IMR-90 (cell line): Measurements from ENCODE around the gene KCNG4. TPM values are rescaled to one million over a fixed set of nuclear protein-coding genes. Genes with fewer than 3 reads are reported as not detected.
"Not testable (repeated sequence)": the region's sequence is repeated elsewhere in the genome, so short reads cannot be mapped to it uniquely, and the experiment has no call there.

Source experiments
- ATAC-seq: fragments of 200-7000 bp; cut with Tn5 transposase; 2 replicates; pipeline ENCODE4 v1.9.1; 2020; ENCODE audit warnings: low read depth, mild to moderate bottlenecking, moderate library complexity
- BruUV-seq: library from RNA; stranded (reverse); fragments of 400-500 nt; replicated peaks from 2 replicates; lab custom pipeline; 2021; lab: Mats Ljungman, UMichigan
- CTCF ChIA-PET: fragments of 300-600 bp; formaldehyde crosslinking; extraction: SDS; loops from one replicate; lab custom pipeline; 2021; ENCODE audit warnings: antibody characterized with exemption; lab: Yijun Ruan, JAX
- POLR2A ChIA-PET: fragments of 300-600 bp; sonication (Branson Sonifier 250); formaldehyde crosslinking; loops from one replicate; lab custom pipeline; 2022; ENCODE audit warnings: antibody characterized with exemption; ENCODE audit not compliant: unreplicated experiment; lab: Charles Lee
- DNase-seq: peaks from one replicate; pipeline ENCODE4 v3.0.0; 2013
- H2AFZ ChIP-seq: replicated peaks from 2 replicates; pipeline ENCODE3; 2013; ENCODE audit warnings: low read length, mild to moderate bottlenecking; ENCODE audit not compliant: poor library complexity
- H2AK5ac ChIP-seq: 2 replicates; pipeline ENCODE4 v1.6.1; 2013; ENCODE audit warnings: low read depth, low read length, inconsistent platforms
- H2AK9ac ChIP-seq: replicated peaks from 2 replicates; pipeline ENCODE3; 2013; ENCODE audit warnings: mild to moderate bottlenecking, low read depth, low read length, moderate library complexity; ENCODE audit not compliant: poor library complexity
- H2BK120ac ChIP-seq: 2 replicates; pipeline ENCODE4 v1.6.1; 2013; ENCODE audit warnings: low read depth, low read length, inconsistent platforms
- H2BK15ac ChIP-seq: 3 replicates; pipeline ENCODE4 v1.6.1; 2013; ENCODE audit warnings: low read depth, low read length, inconsistent platforms
- H2BK20ac ChIP-seq: 2 replicates; pipeline ENCODE4 v1.6.1; 2013; ENCODE audit warnings: low read depth, mild to moderate bottlenecking, inconsistent platforms, low read length, moderate library complexity
- H2BK5ac ChIP-seq: 2 replicates; pipeline ENCODE4 v1.6.1; 2013; ENCODE audit warnings: mild to moderate bottlenecking, low read depth, low read length, inconsistent platforms; ENCODE audit not compliant: poor library complexity, severe bottlenecking
- H3K14ac ChIP-seq: replicated peaks from 2 replicates; pipeline ENCODE4 v1.6.1; 2013; ENCODE audit warnings: low read depth, low read length, inconsistent platforms
- H3K18ac ChIP-seq: 2 replicates; pipeline ENCODE4 v1.6.1; 2013; ENCODE audit warnings: low read depth, low read length, control low read depth
- H3K23ac ChIP-seq: 2 replicates; pipeline ENCODE4 v1.6.1; 2013; ENCODE audit warnings: low read depth, low read length, inconsistent platforms
- H3K27ac ChIP-seq: 2 replicates; pipeline ENCODE4 v1.5.1; 2013; ENCODE audit warnings: mild to moderate bottlenecking, control low read depth, low read length; ENCODE audit not compliant: insufficient read depth
- H3K27me3 ChIP-seq: 2 replicates; pipeline ENCODE4 v1.6.1; 2013; ENCODE audit warnings: low read length; ENCODE audit not compliant: control insufficient read depth, insufficient read depth
- H3K36me3 ChIP-seq: 2 replicates; pipeline ENCODE4 v1.6.1; 2013; ENCODE audit warnings: low read length, mixed read lengths; ENCODE audit not compliant: control insufficient read depth, insufficient read depth
- H3K4ac ChIP-seq: 2 replicates; pipeline ENCODE4 v1.6.1; 2013; ENCODE audit warnings: low read depth, low read length, inconsistent platforms
- H3K4me1 ChIP-seq: 2 replicates; pipeline ENCODE4 v1.6.1; 2013; ENCODE audit warnings: low read length, mixed read lengths; ENCODE audit not compliant: control insufficient read depth, insufficient read depth
- H3K4me2 ChIP-seq: 2 replicates; pipeline ENCODE4 v1.6.1; 2013; ENCODE audit warnings: low read depth, mild to moderate bottlenecking, control low read depth, low read length, moderate library complexity
- H3K4me3 ChIP-seq: 2 replicates; pipeline ENCODE4 v1.5.1; 2013; ENCODE audit warnings: low read depth, mild to moderate bottlenecking, control low read depth, low read length, moderate library complexity; ENCODE audit not compliant: insufficient read depth
- H3K56ac ChIP-seq: 2 replicates; pipeline ENCODE4 v1.6.1; 2013; ENCODE audit warnings: low read length, inconsistent platforms; ENCODE audit not compliant: insufficient read depth; ENCODE audit errors: extremely low read depth
- H3K79me1 ChIP-seq, 2 experiments: 2 replicates each; pipeline ENCODE4 v1.6.1; 2013; ENCODE audit warnings: low read length in 2 of 2, inconsistent platforms in 1 of 2, low read depth in 1 of 2
- H3K9ac ChIP-seq: 2 replicates; pipeline ENCODE4 v1.6.1; 2013; ENCODE audit warnings: low read depth, low read length, control low read depth
- H3K9me1 ChIP-seq: 2 replicates; pipeline ENCODE4 v1.6.1; 2013; ENCODE audit warnings: low read length, inconsistent platforms; ENCODE audit not compliant: insufficient read depth
- H3K9me3 ChIP-seq: 2 replicates; pipeline ENCODE4 v1.6.1; 2013; ENCODE audit warnings: low read length; ENCODE audit not compliant: control insufficient read depth, insufficient read depth
- H4K20me1 ChIP-seq: 2 replicates; pipeline ENCODE4 v1.6.1; 2013; ENCODE audit warnings: low read length, inconsistent platforms; ENCODE audit not compliant: insufficient read depth
- H4K5ac ChIP-seq: 2 replicates; pipeline ENCODE4 v1.6.1; 2013; ENCODE audit warnings: mild to moderate bottlenecking, low read depth, low read length, control low read depth
- H4K8ac ChIP-seq, 2 experiments: 2 replicates each; pipeline ENCODE4 v1.6.1; 2013; ENCODE audit warnings: low read depth in 2 of 2, low read length in 2 of 2, control low read depth in 1 of 2, inconsistent platforms in 1 of 2
- H4K91ac ChIP-seq: 2 replicates; pipeline ENCODE4 v1.6.1; 2013; ENCODE audit warnings: low read depth, low read length, inconsistent platforms; ENCODE audit not compliant: insufficient read depth
- WGBS, 2 experiments: methylation state at CpG; one replicate each; pipeline versions ENCODE4 v1.1.5 to v1.1.7; 2013; ENCODE audit warnings: missing lambda C conversion rate in 2 of 2; ENCODE audit not compliant: insufficient read length in 1 of 2; ENCODE audit errors: extremely low coverage in 2 of 2; 5-methylcytosine and 5-hydroxymethylcytosine counted together
- dilution Hi-C: fragments of 300-500 bp; cut with HindIII; formaldehyde crosslinking; loops from one replicate; pipeline ENCODE4 v1.14.3; 2018; ENCODE audit warnings: low sequenced_read_pairs; ENCODE audit not compliant: unreplicated experiment
- in situ Hi-C: fragments of 300-500 bp; cut with MboI; formaldehyde crosslinking; loops from 3 replicates; pipeline ENCODE4 v1.14.3; 2019; ENCODE audit warnings: low sequenced_read_pairs, inconsistent platforms, mixed read lengths
- intact Hi-C: fragments of 100-400 bp; cut with micrococcal nuclease; formaldehyde crosslinking; loops from 2 replicates; pipeline ENCODE4 v1.10.0; 2022
- polyA plus RNA-seq, 3 experiments: library from polyadenylated mRNA; depleted of rRNA; stranded (reverse); fragments of >200 nt; gene quantifications; 2 replicates each; pipeline ENCODE4 v1.2.3, GENCODE V29; 2012; ENCODE audit warnings: low replicate concordance in 1 of 3
- total RNA-seq: library from RNA; depleted of rRNA; stranded (reverse); fragments of >200 nt; gene quantifications from 2 replicates; pipeline ENCODE4 v1.2.3, GENCODE V29; 2012

The KCNG4 gene
- total and polyA plus RNA-seq, 2 of the 4 experiments (the other 2 are of a cell fraction), result not detected

- dilution Hi-C loops, H3K4me3 ChIP-seq, H2BK20ac ChIP-seq, CTCF ChIA-PET, H3K4me1 ChIP-seq, H3K14ac ChIP-seq, H3K27ac ChIP-seq, H2AK9ac ChIP-seq, BruUV-seq, H2BK120ac ChIP-seq, ATAC-seq, intact Hi-C loops, H3K9ac ChIP-seq, H4K8ac ChIP-seq, H2AFZ ChIP-seq, in situ Hi-C loops, H3K79me1 ChIP-seq, DNase-seq, H4K5ac ChIP-seq, H2BK5ac ChIP-seq, H3K9me3 ChIP-seq, H3K23ac ChIP-seq, H3K9me1 ChIP-seq, H3K36me3 ChIP-seq, H3K56ac ChIP-seq, H3K18ac ChIP-seq, H4K91ac ChIP-seq, H2BK15ac ChIP-seq, H2AK5ac ChIP-seq, H4K20me1 ChIP-seq, H3K4ac ChIP-seq, H3K4me2 ChIP-seq, POLR2A ChIA-PET: not testable (repeated sequence)
- H3K27me3 ChIP-seq, result peaks cover 35% of the 10 kb centered on the region
- 60% methylated on average over 3 of the region's 26 CpGs; no CpG with 5 or more reads in 1 of the 2 experiments for WGBS, 2 experiments
These were observed 35.3 kb downstream of the KCNG4 start for GRCh38 chr16:84204551-84204950.
